ENCODE measurements around the gene TFPI.
A peak's percentile ranks its signal among the peaks of the same experiment; 100 is the strongest.

DNA sequence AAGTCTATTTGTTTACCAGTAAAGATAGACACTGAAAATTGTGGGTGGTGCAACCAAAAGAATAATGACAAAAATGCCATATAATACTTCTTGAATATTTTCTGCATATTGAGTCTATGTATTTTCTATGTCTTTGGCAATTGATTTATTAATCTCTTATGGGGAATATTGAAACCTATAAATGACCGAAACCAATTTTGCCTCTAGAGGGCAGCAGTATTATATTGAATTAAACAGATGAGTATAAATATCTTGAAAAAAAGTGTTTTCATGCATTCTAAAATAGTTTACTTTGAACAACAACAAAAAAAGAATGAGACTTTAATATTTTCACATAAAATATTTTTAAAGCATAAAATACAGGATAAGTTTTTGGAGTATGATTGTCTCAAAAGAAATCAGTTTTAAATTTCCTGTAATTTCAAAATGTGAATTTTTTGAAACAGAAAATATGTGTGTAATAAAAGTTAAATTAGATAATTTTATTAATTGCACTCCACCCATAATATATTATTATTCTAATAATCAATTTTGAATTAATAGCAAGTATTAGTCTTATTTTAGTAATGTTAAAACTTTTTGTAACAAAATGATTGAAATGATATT is 56.3 kb downstream of the TFPI start:
- TF ChIP-seq, protein P1, sequence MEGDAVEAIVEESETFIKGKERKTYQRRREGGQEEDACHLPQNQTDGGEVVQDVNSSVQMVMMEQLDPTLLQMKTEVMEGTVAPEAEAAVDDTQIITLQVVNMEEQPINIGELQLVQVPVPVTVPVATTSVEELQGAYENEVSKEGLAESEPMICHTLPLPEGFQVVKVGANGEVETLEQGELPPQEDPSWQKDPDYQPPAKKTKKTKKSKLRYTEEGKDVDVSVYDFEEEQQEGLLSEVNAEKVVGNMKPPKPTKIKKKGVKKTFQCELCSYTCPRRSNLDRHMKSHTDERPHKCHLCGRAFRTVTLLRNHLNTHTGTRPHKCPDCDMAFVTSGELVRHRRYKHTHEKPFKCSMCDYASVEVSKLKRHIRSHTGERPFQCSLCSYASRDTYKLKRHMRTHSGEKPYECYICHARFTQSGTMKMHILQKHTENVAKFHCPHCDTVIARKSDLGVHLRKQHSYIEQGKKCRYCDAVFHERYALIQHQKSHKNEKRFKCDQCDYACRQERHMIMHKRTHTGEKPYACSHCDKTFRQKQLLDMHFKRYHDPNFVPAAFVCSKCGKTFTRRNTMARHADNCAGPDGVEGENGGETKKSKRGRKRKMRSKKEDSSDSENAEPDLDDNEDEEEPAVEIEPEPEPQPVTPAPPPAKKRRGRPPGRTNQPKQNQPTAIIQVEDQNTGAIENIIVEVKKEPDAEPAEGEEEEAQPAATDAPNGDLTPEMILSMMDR (conservative IDR thresholded peaks at IDR 0.05) = peak; percentile 69
- TF ChIP-seq EZH2 (IDR thresholded peaks at IDR 0.05; ENCODE audit: low read depth) = no peak

All from PC-9 (cell line).